Activated B cell treated with CpG ODN at 0.5 μM for 24 hours (primary cell): ENCODE results near the gene TSPO2. TPM values are rescaled to one million over a fixed set of nuclear protein-coding genes. Genes with fewer than 3 reads are reported as not detected.

Source experiments
- ATAC-seq: fragments of 200-7000 bp; cut with Tn5 transposase; one replicate; pipeline ENCODE4 v1.10.0; 2021; ENCODE audit warnings: low read depth, mild to moderate bottlenecking, moderate library complexity
- CTCF ChIA-PET: fragments of 350-600 bp; sonication (Branson Sonifier 250); formaldehyde crosslinking; loops from one replicate; lab custom pipeline; 2021; ENCODE audit warnings: antibody characterized with exemption; lab: Charles Lee
- POLR2A ChIA-PET: fragments of 350-600 bp; sonication (Branson Sonifier 250); formaldehyde crosslinking; loops from one replicate; lab custom pipeline; 2021; ENCODE audit warnings: antibody characterized with exemption; lab: Charles Lee
- DNase-seq: peaks from one replicate; pipeline ENCODE4 v3.0.0; 2022
- H3K27ac Mint-ChIP-seq: one replicate; pipeline ENCODE4 v1.8.0; 2020; ENCODE audit warnings: mixed read lengths
- H3K27me3 Mint-ChIP-seq: one replicate; pipeline ENCODE4 v1.8.0; 2021; ENCODE audit warnings: mixed read lengths
- H3K36me3 Mint-ChIP-seq: one replicate; pipeline ENCODE4 v1.8.0; 2021; ENCODE audit warnings: low read depth, mixed read lengths
- H3K4me1 Mint-ChIP-seq: one replicate; pipeline ENCODE4 v1.8.0; 2021; ENCODE audit warnings: mixed read lengths
- H3K4me3 Mint-ChIP-seq: one replicate; pipeline ENCODE4 v1.8.0; 2020; ENCODE audit warnings: mild to moderate bottlenecking, mixed read lengths
- H3K9me3 Mint-ChIP-seq: one replicate; pipeline ENCODE4 v1.8.0; 2020; ENCODE audit warnings: mixed read lengths
- CTCF ChIP-seq: fragments of 200-600 bp; IDR thresholded peaks from one replicate; pipeline ENCODE4 v1.8.0; 2022; ENCODE audit warnings: antibody characterized with exemption, mild to moderate bottlenecking
- intact Hi-C: fragments of 100-400 bp; cut with micrococcal nuclease; formaldehyde crosslinking; loops from one replicate; pipeline ENCODE4 v1.15.1; 2024
- total RNA-seq: library from RNA; stranded (reverse); gene quantifications from 2 replicates; pipeline ENCODE4 v1.2.3, GENCODE V29; 2022

The TSPO2 gene
- total RNA-seq, 1 donor from 2014 or later, result not detected

DNA sequence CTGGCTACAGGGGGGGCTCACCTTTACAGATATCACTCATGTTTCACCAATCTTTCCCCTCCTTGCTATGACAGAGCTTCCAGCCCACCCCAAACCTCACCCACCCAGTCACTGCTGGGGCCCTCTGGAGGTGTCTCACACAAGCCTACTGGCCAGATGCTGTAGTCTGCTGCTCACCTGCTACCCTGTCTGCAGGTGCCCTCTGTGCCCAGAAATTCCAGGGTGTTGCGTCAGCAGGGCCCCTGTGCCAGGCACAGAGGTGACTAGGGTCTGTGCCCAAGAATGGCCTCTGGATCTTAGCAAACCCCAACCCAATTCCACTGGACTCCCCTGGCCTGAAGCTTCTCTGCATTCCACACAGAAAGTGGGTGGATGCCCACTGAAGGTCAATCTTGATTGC is 24.6 kb upstream of the TSPO2 start:
- DNase-seq (no peak), ATAC-seq (no peak)
- TF ChIP-seq CTCF, result no peak
- Mint-ChIP-seq H3K9me3 (peaks cover 4% of the 10 kb centered on the region), H3K4me3 (no peak overlapping the region), H3K36me3 (no peaks in the 10 kb centered on the region), H3K4me1 (no peaks in the 10 kb centered on the region), H3K27ac (no peak overlapping the region), H3K27me3 (peaks cover 4% of the 10 kb centered on the region)
- intact Hi-C loops, result no loop called here
- ChIA-PET CTCF (interaction anchor here (1.1 kb wide), 1 partner anchor 9 kb away, joined by 3 read pairs; no protein-coding TSS in a partner anchor), POLR2A (no interaction called here)

GRCh38 chr6:41021832-41022231 is 20.4 kb upstream of the TSPO2 start:
- peaks cover 4% of the 10 kb centered on the region for H3K9me3 Mint-ChIP-seq
- POLR2A ChIA-PET, result no interaction called here
- no peaks in the 10 kb centered on the region for H3K4me1 Mint-ChIP-seq
- no peak overlapping the region for H3K27ac Mint-ChIP-seq
- DNase-seq (no peak), ATAC-seq (no peak)
- CTCF ChIA-PET, result no interaction called here
- no peak overlapping the region for H3K4me3 Mint-ChIP-seq
- peaks cover 4% of the 10 kb centered on the region for H3K27me3 Mint-ChIP-seq
- no peak for TF ChIP-seq CTCF
- intact Hi-C loops, result no loop called here
- no peaks in the 10 kb centered on the region for H3K36me3 Mint-ChIP-seq

DNA sequence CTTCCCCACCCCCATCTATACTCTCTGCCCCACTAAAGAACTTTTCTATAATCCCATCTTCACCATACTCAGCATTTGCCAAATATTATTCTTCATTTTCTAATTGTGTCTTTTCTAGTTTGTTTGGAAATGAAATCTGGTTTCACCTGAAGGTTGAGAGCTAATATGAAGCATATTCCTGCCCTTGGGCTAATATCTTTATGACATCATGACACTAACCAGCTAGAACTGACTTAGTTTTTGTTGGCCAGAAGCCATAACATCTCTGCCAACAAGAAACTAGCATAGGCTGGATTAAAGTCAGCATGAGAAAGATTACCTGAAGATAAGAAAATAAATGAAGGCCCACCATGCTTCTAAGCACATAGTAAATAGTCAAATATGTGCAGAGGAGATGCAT is 20.0 kb upstream of the TSPO2 start:
- TF ChIP-seq CTCF, result no peak
- DNase-seq (no peak), ATAC-seq (no peak)
- no peaks in the 10 kb centered on the region for H3K36me3 Mint-ChIP-seq
- no peak overlapping the region for H3K27ac Mint-ChIP-seq
- ChIA-PET POLR2A (no interaction called here), CTCF (no interaction called here)
- no peak overlapping the region for H3K4me3 Mint-ChIP-seq
- peaks cover 3% of the 10 kb centered on the region for H3K4me1 Mint-ChIP-seq
- peaks cover 4% of the 10 kb centered on the region for H3K9me3 Mint-ChIP-seq
- peaks cover 4% of the 10 kb centered on the region for H3K27me3 Mint-ChIP-seq
- intact Hi-C loops, result no loop called here

DNA sequence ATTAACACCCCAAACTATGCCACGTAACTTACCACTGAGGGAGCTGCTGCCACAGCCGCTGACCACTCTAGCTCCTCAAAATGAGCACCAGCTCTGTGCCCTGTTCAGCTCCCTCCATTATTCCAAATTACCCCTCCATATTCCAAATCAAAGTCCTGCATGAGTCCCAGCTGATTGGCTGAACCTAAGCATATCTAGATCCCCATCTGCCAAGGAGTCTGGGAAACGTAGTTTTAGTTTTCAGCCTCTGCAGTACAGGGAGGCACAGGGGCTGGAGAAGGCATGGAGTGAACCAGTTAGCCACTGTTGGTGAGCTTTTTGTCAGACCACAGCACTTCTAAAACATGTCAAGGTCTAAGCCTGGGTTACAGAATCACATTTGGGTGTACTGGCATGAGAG is 19.2 kb upstream of the TSPO2 start:
- no peak overlapping the region for H3K27ac Mint-ChIP-seq
- intact Hi-C loops, result no loop called here
- H3K27me3 Mint-ChIP-seq, result peaks cover 3% of the 10 kb centered on the region
- CTCF ChIA-PET, result no interaction called here
- peaks cover 10% of the 10 kb centered on the region for H3K4me1 Mint-ChIP-seq
- ATAC-seq, result no peak
- POLR2A ChIA-PET, result no interaction called here
- no peak for DNase-seq
- H3K36me3 Mint-ChIP-seq, result no peaks in the 10 kb centered on the region
- no peak for TF ChIP-seq CTCF
- peaks cover 3% of the 10 kb centered on the region for H3K9me3 Mint-ChIP-seq
- H3K4me3 Mint-ChIP-seq, result no peak overlapping the region

GRCh38 chr6:41025966-41026530 is 16.2 kb upstream of the TSPO2 start:
- H3K27ac Mint-ChIP-seq, result no peak overlapping the region
- TF ChIP-seq CTCF, result no peak
- CTCF ChIA-PET, result interaction anchor here (1.0 to 1.9 kb wide), 3 partner anchors 9 to 1664 kb away, joined by 3 to 4 read pairs (median 4); no protein-coding TSS in a partner anchor
- POLR2A ChIA-PET, result no interaction called here
- no peaks in the 10 kb centered on the region for H3K9me3 Mint-ChIP-seq
- intact Hi-C loops, result loop anchor here (5.0 kb wide), 1 partner anchor 1664 kb away; no protein-coding TSS in a partner anchor
- ATAC-seq, result no peak
- H3K4me3 Mint-ChIP-seq, result no peak overlapping the region
- no peak for DNase-seq
- H3K36me3 Mint-ChIP-seq, result no peaks in the 10 kb centered on the region
- H3K27me3 Mint-ChIP-seq, result no peaks in the 10 kb centered on the region
- H3K4me1 Mint-ChIP-seq, result peaks cover 20% of the 10 kb centered on the region
